HG03432 (cell line): ENCODE measurements around the gene GABRB2.
"Not testable (repeated sequence)": the region's sequence is repeated elsewhere in the genome, so short reads cannot be mapped to it uniquely, and the experiment has no call there.

Experiments
- ATAC-seq: cut with Tn5 transposase; IDR thresholded peaks from one replicate; pipeline ENCODE4 v1.9.1; 2021; ENCODE audit warnings: mild to moderate bottlenecking, moderate library complexity; ENCODE audit not compliant: unreplicated experiment

Gene GABRB2

GRCh38 chr5:161256957-161257356 lies 289.6 kb downstream of the GABRB2 start:
- no peak for ATAC-seq

DNA sequence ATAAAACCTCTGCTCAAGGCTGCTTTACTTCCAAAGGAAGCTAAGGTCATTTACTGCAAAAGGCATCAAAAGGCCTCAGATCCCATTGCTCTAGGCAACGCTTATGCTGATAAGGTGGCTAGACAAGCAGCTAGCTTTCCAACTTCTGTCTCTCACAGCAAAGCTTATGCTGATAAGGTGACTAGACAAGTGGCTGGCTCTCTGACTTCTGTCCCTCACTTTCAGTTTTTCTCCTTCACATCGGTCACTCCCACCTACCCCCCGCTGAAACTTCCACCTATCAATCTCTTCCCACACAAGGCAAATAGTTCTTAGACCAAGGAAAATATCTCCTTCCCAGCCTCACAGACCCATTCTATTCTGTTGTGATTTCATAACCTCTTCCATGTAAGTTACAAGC lies 293.6 kb downstream of the GABRB2 start:
- ATAC-seq = not testable (repeated sequence)

DNA sequence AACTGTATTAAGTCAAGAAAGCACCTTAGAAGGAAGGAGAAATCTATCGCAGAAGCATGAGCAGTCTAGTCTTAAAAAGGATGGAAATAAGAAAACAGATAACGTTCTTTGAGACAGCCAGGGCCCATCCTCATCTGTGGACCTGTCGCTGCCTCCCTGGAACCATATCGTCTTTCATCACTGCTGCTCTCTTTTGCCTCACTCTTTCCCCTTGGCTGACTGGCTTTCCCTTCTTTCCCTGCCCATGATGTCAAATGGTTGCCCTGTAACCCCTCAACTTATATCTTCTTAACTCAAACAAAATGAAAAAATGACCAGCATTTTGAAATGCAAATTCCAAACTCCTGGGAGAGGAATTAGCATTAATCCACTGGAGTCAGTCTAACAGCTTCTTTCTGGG lies 299.8 kb downstream of the GABRB2 start:
- no peak for ATAC-seq

GRCh38 chr5:161245846-161246245 lies 300.7 kb downstream of the GABRB2 start:
- not testable (repeated sequence) for ATAC-seq
